GM12892 (cell line): ENCODE results near the gene MS4A2.

Experiments used
- POLR2A ChIP-seq: IDR thresholded peaks from 2 replicates; pipeline ENCODE4 v1.6.1; 2011; ENCODE audit warnings: low read depth, low read length, control low read depth
- POLR2AphosphoS5 ChIP-seq: IDR thresholded peaks from 2 replicates; pipeline ENCODE4 v1.6.1; 2011; ENCODE audit warnings: low read depth, low read length, control low read depth
- TAF1 ChIP-seq: IDR thresholded peaks from 2 replicates; pipeline ENCODE4 v1.6.1; 2011; ENCODE audit warnings: low read depth, mild to moderate bottlenecking, control low read depth, low read length, borderline replicate concordance

- no peak for TF ChIP-seq POLR2A
- TF ChIP-seq POLR2AphosphoS5 = no peak
- no peak for TF ChIP-seq TAF1
Measured at GRCh38 chr11:60124802-60125432, 36.5 kb downstream of the MS4A2 start.
